ENCODE measurements around the gene TMEM45A.

DNA sequence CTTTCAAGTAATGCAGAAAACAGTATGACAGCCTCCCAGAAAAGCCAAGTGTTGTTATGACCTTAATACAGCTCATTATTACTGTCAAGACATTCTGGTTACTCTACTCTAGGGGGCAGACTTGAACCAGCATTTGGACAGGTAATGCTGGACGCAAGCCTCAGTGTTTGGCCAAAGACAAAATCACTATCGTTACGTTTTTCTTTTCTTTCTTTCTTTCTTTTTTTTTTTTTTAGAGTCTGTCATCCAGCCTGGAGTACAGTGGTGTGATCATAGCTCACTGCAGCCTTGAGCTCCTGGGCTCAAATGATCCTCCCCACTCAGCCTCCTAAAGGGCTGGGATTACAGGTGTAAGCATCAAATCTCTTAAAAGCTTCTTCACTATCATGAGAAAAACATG is 29.4 kb upstream of the TMEM45A start:
- TF ChIP-seq, protein P1, sequence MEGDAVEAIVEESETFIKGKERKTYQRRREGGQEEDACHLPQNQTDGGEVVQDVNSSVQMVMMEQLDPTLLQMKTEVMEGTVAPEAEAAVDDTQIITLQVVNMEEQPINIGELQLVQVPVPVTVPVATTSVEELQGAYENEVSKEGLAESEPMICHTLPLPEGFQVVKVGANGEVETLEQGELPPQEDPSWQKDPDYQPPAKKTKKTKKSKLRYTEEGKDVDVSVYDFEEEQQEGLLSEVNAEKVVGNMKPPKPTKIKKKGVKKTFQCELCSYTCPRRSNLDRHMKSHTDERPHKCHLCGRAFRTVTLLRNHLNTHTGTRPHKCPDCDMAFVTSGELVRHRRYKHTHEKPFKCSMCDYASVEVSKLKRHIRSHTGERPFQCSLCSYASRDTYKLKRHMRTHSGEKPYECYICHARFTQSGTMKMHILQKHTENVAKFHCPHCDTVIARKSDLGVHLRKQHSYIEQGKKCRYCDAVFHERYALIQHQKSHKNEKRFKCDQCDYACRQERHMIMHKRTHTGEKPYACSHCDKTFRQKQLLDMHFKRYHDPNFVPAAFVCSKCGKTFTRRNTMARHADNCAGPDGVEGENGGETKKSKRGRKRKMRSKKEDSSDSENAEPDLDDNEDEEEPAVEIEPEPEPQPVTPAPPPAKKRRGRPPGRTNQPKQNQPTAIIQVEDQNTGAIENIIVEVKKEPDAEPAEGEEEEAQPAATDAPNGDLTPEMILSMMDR (conservative IDR thresholded peaks at IDR 0.05 in 1 of 2, IDR thresholded peaks at IDR 0.05 in 1 of 2; ENCODE audit: extremely low read depth in 1 of 2, insufficient read depth in 1 of 2, low read depth in 1 of 2, low read length in 2 of 2) = peak; percentile 69 to 82
- TF ChIP-seq EZH2 (IDR thresholded peaks at IDR 0.05; ENCODE audit: borderline replicate concordance, low read length) = no peak
